Endothelial cell of umbilical vein (primary cell): ENCODE results near the gene LXN. TPM values are rescaled to one million over a fixed set of nuclear protein-coding genes. Genes with fewer than 3 reads are reported as not detected.

Source experiments
- BruUV-seq: library from RNA; stranded (reverse); fragments of 400-500 nt; replicated peaks from 2 replicates; lab custom pipeline; 2021; lab: Mats Ljungman, UMichigan
- CTCF ChIA-PET: fragments of 300-600, 350-600 bp; sonication (Branson Sonifier 250); formaldehyde crosslinking; loops from one replicate; lab custom pipeline; 2021; ENCODE audit warnings: antibody characterized with exemption, inconsistent platforms; lab: Charles Lee
- POLR2A ChIA-PET: fragments of 300-600, 350-600 bp; sonication (Branson Sonifier 250); formaldehyde crosslinking; loops from one replicate; lab custom pipeline; 2021; ENCODE audit warnings: antibody characterized with exemption, inconsistent platforms; lab: Charles Lee
- DNase-seq: peaks from one replicate; pipeline ENCODE4 v3.0.0-alpha.2; 2011; ENCODE audit warnings: low read depth, low spot score
- FAIRE-seq: peaks from 2 replicates; lab custom pipeline; 2011; peaks lifted over from hg19 to GRCh38; lab: Jason Lieb, UNC
- H2AFZ ChIP-seq: 2 replicates; pipeline ENCODE4 v1.6.0; 2012; ENCODE audit warnings: low read depth, low read length, control low read depth, inconsistent platforms
- H3K27ac ChIP-seq: 2 replicates; pipeline ENCODE4 v1.5.1; 2011; ENCODE audit warnings: low read depth, mild to moderate bottlenecking, control low read depth, low read length, moderate library complexity; ENCODE audit not compliant: insufficient read depth
- H3K27me3 ChIP-seq, 2 experiments: 2 replicates each; pipeline versions ENCODE4 v1.6.0 to v1.6.1; 2011; ENCODE audit warnings: low read length in 2 of 2, mixed read lengths in 1 of 2; ENCODE audit not compliant: control insufficient read depth in 2 of 2, insufficient read depth in 2 of 2
- H3K36me3 ChIP-seq, 2 experiments: 2 replicates in 1 of 2; 3 replicates in 1 of 2; pipeline ENCODE4 v1.5.1; 2011; ENCODE audit warnings: low read length in 2 of 2, mild to moderate bottlenecking in 1 of 2, moderate library complexity in 1 of 2; ENCODE audit not compliant: control insufficient read depth in 2 of 2, insufficient read depth in 2 of 2; ENCODE audit errors: extremely low read depth in 1 of 2
- H3K4me1 ChIP-seq: 3 replicates; pipeline ENCODE4 v1.5.1; 2011; ENCODE audit warnings: mild to moderate bottlenecking, low read length; ENCODE audit not compliant: control insufficient read depth, insufficient read depth; ENCODE audit errors: extremely low read depth
- H3K4me2 ChIP-seq: 2 replicates; pipeline ENCODE4 v1.6.1; 2011; ENCODE audit warnings: low read length, control low read depth, mixed read lengths; ENCODE audit not compliant: insufficient read depth
- H3K4me3 ChIP-seq, 3 experiments: fragments of 200-600 bp in 1 of 3; sonication (generic), shearing (Covaris generic) in 1 of 3; replicated peaks in 1 of 3; 2 replicates each; pipeline ENCODE4 v1.5.1; 2011 to 2016; ENCODE audit warnings: control low read depth in 3 of 3, low read length in 3 of 3, mild to moderate bottlenecking in 2 of 3, inconsistent platforms in 1 of 3, low read depth in 1 of 3, moderate library complexity in 1 of 3; ENCODE audit not compliant: insufficient read depth in 1 of 3
- H3K79me2 ChIP-seq: 2 replicates; pipeline ENCODE4 v1.6.0; 2012; ENCODE audit warnings: low read length, inconsistent platforms; ENCODE audit not compliant: control insufficient read depth, insufficient read depth
- H3K9ac ChIP-seq: replicated peaks from 2 replicates; pipeline ENCODE3; 2011; ENCODE audit warnings: low read length, control low read depth; ENCODE audit not compliant: insufficient read depth; ENCODE audit errors: extremely low read depth
- H3K9me1 ChIP-seq: replicated peaks from 3 replicates; pipeline ENCODE4 v1.6.0; 2011; ENCODE audit warnings: mild to moderate bottlenecking, low read length; ENCODE audit not compliant: control insufficient read depth, insufficient read depth; ENCODE audit errors: extremely low read depth
- H3K9me3 ChIP-seq: replicated peaks from 2 replicates; pipeline ENCODE4 v1.5.1; 2012; ENCODE audit warnings: low read length, inconsistent platforms; ENCODE audit not compliant: control insufficient read depth, insufficient read depth
- H4K20me1 ChIP-seq: replicated peaks from 2 replicates; pipeline ENCODE3; 2011; ENCODE audit warnings: mild to moderate bottlenecking, low read length; ENCODE audit not compliant: control insufficient read depth, insufficient read depth; ENCODE audit errors: extremely low read depth
- EZH2 ChIP-seq: IDR thresholded peaks from 2 replicates; pipeline ENCODE4 v1.6.1; 2012; ENCODE audit warnings: borderline replicate concordance, low read depth, mild to moderate bottlenecking, moderate library complexity, low read length, inconsistent platforms; ENCODE audit not compliant: severe bottlenecking
- FOS ChIP-seq: IDR thresholded peaks from 2 replicates; pipeline ENCODE4 v1.6.1; 2011; ENCODE audit warnings: mild to moderate bottlenecking, low read length, moderate library complexity, borderline replicate concordance; ENCODE audit not compliant: insufficient read depth
- GATA2 ChIP-seq: IDR thresholded peaks from 2 replicates; pipeline ENCODE4 v1.7.0; 2011; ENCODE audit warnings: low read depth, mild to moderate bottlenecking, moderate library complexity, mixed read lengths, low read length; ENCODE audit not compliant: insufficient read length, insufficient read depth
- JUN ChIP-seq: IDR thresholded peaks from 2 replicates; pipeline ENCODE4 v1.6.1; 2011; ENCODE audit warnings: borderline replicate concordance, low read depth; ENCODE audit not compliant: insufficient read length, insufficient read depth
- MAX ChIP-seq: IDR thresholded peaks from 2 replicates; pipeline ENCODE4 v1.6.1; 2011; ENCODE audit not compliant: insufficient read depth, insufficient read length
- MYC ChIP-seq: IDR thresholded peaks from one replicate; pipeline ENCODE4 v1.6.1; 2011; ENCODE audit warnings: mild to moderate bottlenecking, low read depth, low read length
- POLR2A ChIP-seq: IDR thresholded peaks from 2 replicates; pipeline ENCODE4 v1.6.1; 2012; ENCODE audit warnings: low read depth, mild to moderate bottlenecking, control low read depth, low read length
- POLR2AphosphoS5 ChIP-seq: IDR thresholded peaks from 2 replicates; pipeline ENCODE4 v1.6.1; 2012; ENCODE audit warnings: low read depth, mild to moderate bottlenecking, control low read depth, low read length, moderate library complexity; ENCODE audit not compliant: insufficient read depth
- dilution Hi-C: fragments of 300-500 bp; cut with MboI; formaldehyde crosslinking; loops from one replicate; pipeline ENCODE4 v1.15.0; 2019; ENCODE audit warnings: low sequenced_read_pairs; ENCODE audit not compliant: extremely low pct_ligation_motif_present
- intact Hi-C: fragments of 100-400 bp; cut with micrococcal nuclease; formaldehyde crosslinking; loops from one replicate; pipeline ENCODE4 v1.10.0; 2022
- polyA plus RNA-seq, 4 experiments: library from polyadenylated mRNA; depleted of rRNA in 3 of 4; stranded (reverse) in 3 of 4; unstranded in 1 of 4; fragments of >200 nt; gene quantifications; 2 replicates each; pipeline versions ENCODE4 v1.2.1 to v1.2.3, GENCODE V29; 2011 to 2012; ENCODE audit warnings: missing spikeins in 1 of 4
- total RNA-seq: library from RNA; stranded (reverse); gene quantifications from 2 replicates; pipeline ENCODE4 v1.2.3, GENCODE V29; 2021
- TF ChIP-seq, protein P1 (sequence below), 2 donors: IDR thresholded peaks; 1 replicate in 1 of 2; 2 replicates in 1 of 2; pipeline ENCODE4 v1.5.1; 2011; ENCODE audit warnings: low read length in 2 of 2, mild to moderate bottlenecking in 2 of 2, moderate library complexity in 2 of 2, control low read depth in 1 of 2, inconsistent platforms in 1 of 2, low read depth in 1 of 2; ENCODE audit not compliant: insufficient read depth in 1 of 2; ENCODE audit errors: extremely low read depth in 1 of 2

LXN gene
- total and polyA plus RNA-seq, 2 donors (not counting 3 experiments of a cell fraction or from before 2014, with no cell fraction given), result 56.9 to 118 TPM

GRCh38 chr3:158642005-158642404 lies 30.4 kb downstream of the LXN start:
- POLR2A ChIA-PET, result no interaction called here
- H3K9me3 ChIP-seq, result no peaks in the 10 kb centered on the region
- no peaks in the 10 kb centered on the region for H4K20me1 ChIP-seq
- no TSS peak for BruUV-seq
- peaks cover 23% of the 10 kb centered on the region for H3K79me2 ChIP-seq
- intact Hi-C loops (loop anchor here (5.0 to 10.0 kb wide), 2 partner anchors 105 to 537 kb away; partner anchors contain the start of gene SHOX2), dilution Hi-C loops (no loop called here)
- peaks cover 2 to 4% of the 10 kb centered on the region in 2 experiments for H3K36me3 ChIP-seq
- peaks cover 8% of the 10 kb centered on the region for H3K4me1 ChIP-seq
- DNase-seq (no peak), FAIRE-seq (no peak)
- no peak overlapping the region for H3K9ac ChIP-seq
- CTCF ChIA-PET, result interaction anchor here (1.1 kb wide), 1 partner anchor 117 kb away, joined by 3 read pairs; no protein-coding TSS in a partner anchor
- no peak overlapping the region for H3K27ac ChIP-seq
- no peaks in the 10 kb centered on the region for H3K9me1 ChIP-seq
- no peaks in the 10 kb centered on the region for H3K27me3 ChIP-seq
- H3K4me3 ChIP-seq, result no peak overlapping the region
- no peak overlapping the region for H2AFZ ChIP-seq
- H3K4me2 ChIP-seq, result no peak overlapping the region
- TF ChIP-seq POLR2AphosphoS5, result no peak
- TF ChIP-seq EZH2, result no peak
- TF ChIP-seq POLR2A, result no peak

- Histone ChIP-seq H3K79me2 (peaks cover 12% of the 10 kb centered on the region), H3K9me1 (no peaks in the 10 kb centered on the region), H2AFZ (no peak overlapping the region), H3K27me3 (no peaks in the 10 kb centered on the region), H3K27ac (no peak overlapping the region), H3K4me3 (no peak overlapping the region), H3K4me1 (peaks cover 4% of the 10 kb centered on the region), H3K36me3 (no peaks in the 10 kb centered on the region), H3K9me3 (no peaks in the 10 kb centered on the region), H3K9ac (no peak overlapping the region), H3K4me2 (no peak overlapping the region), H4K20me1 (no peaks in the 10 kb centered on the region)
- BruUV-seq, result no TSS peak
- DNase-seq (no peak), FAIRE-seq (no peak)
- no peak for TF ChIP-seq EZH2
- TF ChIP-seq POLR2AphosphoS5, result no peak
- no peak for TF ChIP-seq FOS
- no peak for TF ChIP-seq JUN
- TF ChIP-seq POLR2A, result no peak
- TF ChIP-seq MAX, result no peak
- TF ChIP-seq, protein P1, sequence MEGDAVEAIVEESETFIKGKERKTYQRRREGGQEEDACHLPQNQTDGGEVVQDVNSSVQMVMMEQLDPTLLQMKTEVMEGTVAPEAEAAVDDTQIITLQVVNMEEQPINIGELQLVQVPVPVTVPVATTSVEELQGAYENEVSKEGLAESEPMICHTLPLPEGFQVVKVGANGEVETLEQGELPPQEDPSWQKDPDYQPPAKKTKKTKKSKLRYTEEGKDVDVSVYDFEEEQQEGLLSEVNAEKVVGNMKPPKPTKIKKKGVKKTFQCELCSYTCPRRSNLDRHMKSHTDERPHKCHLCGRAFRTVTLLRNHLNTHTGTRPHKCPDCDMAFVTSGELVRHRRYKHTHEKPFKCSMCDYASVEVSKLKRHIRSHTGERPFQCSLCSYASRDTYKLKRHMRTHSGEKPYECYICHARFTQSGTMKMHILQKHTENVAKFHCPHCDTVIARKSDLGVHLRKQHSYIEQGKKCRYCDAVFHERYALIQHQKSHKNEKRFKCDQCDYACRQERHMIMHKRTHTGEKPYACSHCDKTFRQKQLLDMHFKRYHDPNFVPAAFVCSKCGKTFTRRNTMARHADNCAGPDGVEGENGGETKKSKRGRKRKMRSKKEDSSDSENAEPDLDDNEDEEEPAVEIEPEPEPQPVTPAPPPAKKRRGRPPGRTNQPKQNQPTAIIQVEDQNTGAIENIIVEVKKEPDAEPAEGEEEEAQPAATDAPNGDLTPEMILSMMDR (IDR thresholded peaks at IDR 0.05; ENCODE audit: extremely low read depth in 1 of 2, insufficient read depth in 1 of 2, low read depth in 1 of 2, low read length in 2 of 2), result no peak
- no peak for TF ChIP-seq MYC
- no peak for TF ChIP-seq GATA2
- POLR2A ChIA-PET, result interaction anchor here (0.7 kb wide), 1 partner anchor 68 kb away, joined by 6 read pairs; no protein-coding TSS in a partner anchor
- CTCF ChIA-PET, result no interaction called here
- dilution Hi-C loops, result no loop called here
- intact Hi-C loops, result loop anchor here (5.0 to 10.0 kb wide), 2 partner anchors 103 to 536 kb away; partner anchors contain the start of gene SHOX2
These were observed 31.8 kb downstream of the LXN start for GRCh38 chr3:158640646-158641045.
